Sigmoid colon (tissue), 7 donors: ENCODE results near the gene CHAT. TPM values are rescaled to one million over a fixed set of nuclear protein-coding genes. Genes with fewer than 3 reads are reported as not detected.

Experiments
- DNase-seq: peaks from one replicate; pipeline ENCODE4 v3.0.0-alpha.2; 2019
- H3K27ac ChIP-seq, 4 donors: fragments of 200-600 bp; sonication (generic); one replicate each; pipeline ENCODE4 v1.5.1; 2016 to 2019; ENCODE audit warnings: mild to moderate bottlenecking in 1 of 4
- H3K27me3 ChIP-seq, 3 donors: fragments of 200-600 bp; sonication (generic); one replicate each; pipeline ENCODE4 v1.5.1; 2019; ENCODE audit warnings: mild to moderate bottlenecking in 1 of 3
- H3K36me3 ChIP-seq, 4 donors: fragments of 200-600 bp; sonication (generic); one replicate each; pipeline ENCODE4 v1.5.1; 2016 to 2019
- H3K4me1 ChIP-seq, 4 donors: fragments of 200-600 bp; sonication (generic); one replicate each; pipeline ENCODE4 v1.5.1; 2017 to 2019
- H3K4me3 ChIP-seq, 4 donors: fragments of 200-600 bp; sonication (generic); one replicate each; pipeline ENCODE4 v1.5.1; 2017 to 2019; ENCODE audit warnings: mild to moderate bottlenecking in 2 of 4, moderate library complexity in 1 of 4
- H3K9me3 ChIP-seq, 4 donors: fragments of 200-600 bp in 3 of 4; sonication (generic) in 3 of 4; one replicate each; pipeline versions ENCODE4 v1.5.1 to v1.6.1; 2013 to 2019
- CTCF ChIP-seq, 4 experiments: fragments of 450-650 bp in 3 of 4; fragments of 200-600 bp in 1 of 4; IDR thresholded peaks; one replicate each; pipeline ENCODE4 v1.5.1; 2016 to 2019; ENCODE audit warnings: antibody characterized with exemption in 4 of 4, mild to moderate bottlenecking in 3 of 4, moderate library complexity in 2 of 4
- EP300 ChIP-seq, 4 donors: sonication (generic); formaldehyde crosslinking; IDR thresholded peaks; one replicate each; pipeline ENCODE4 v1.6.1; 2017; ENCODE audit warnings: antibody characterized with exemption in 4 of 4
- POLR2A ChIP-seq, 2 donors: fragments of 450-650 bp; IDR thresholded peaks; one replicate each; pipeline ENCODE4 v1.6.1; 2016; ENCODE audit warnings: antibody characterized with exemption in 2 of 2, mild to moderate bottlenecking in 2 of 2, moderate library complexity in 2 of 2
- POLR2AphosphoS5 ChIP-seq, 4 donors: sonication (generic); formaldehyde crosslinking; IDR thresholded peaks; one replicate each; pipeline ENCODE4 v1.6.1; 2017; ENCODE audit warnings: antibody characterized with exemption in 4 of 4
- WGBS, 2 donors: extraction: QIAGEN DNeasy Blood & Tissue Kit; methylation state at CpG; one replicate each; pipeline ENCODE4 v1.1.7; 2013; 5-methylcytosine and 5-hydroxymethylcytosine counted together
- intact Hi-C: fragments of 100-400 bp; cut with DNase I; formaldehyde crosslinking; loops from one replicate; pipeline ENCODE4 v1.15.1; 2023
- polyA plus RNA-seq, 3 donors: library from polyadenylated mRNA; stranded (reverse); fragments of 200-250 nt; gene quantifications; one replicate each; pipeline ENCODE4 v1.2.3, GENCODE V29; 2013
- total RNA-seq, 4 donors: library from RNA; depleted of rRNA; stranded (reverse); fragments of >200 nt; gene quantifications; one replicate each; pipeline ENCODE4 v1.1.0, GENCODE V29; 2016
- donor health status: healthy with polysubstance abuse.
- donor health status: Bipolar disorder and iron deficiency.
- donor health status: healthy.

The CHAT gene
- total RNA-seq (under 1 TPM in 1 of 4 donors, not detected in 3; 0.41 TPM), polyA plus RNA-seq (under 1 TPM in 1 of 3 donors, not detected in 2; 0.57 TPM)

GRCh38 chr10:49613882-49614241, at the start of gene CHAT:
CHAT (plus strand) TSS chr10:49614037; CDS start chr10:49614190, 153 bp downstream.
- H3K27ac ChIP-seq: no peak within 1 kb of the TSS
- intact Hi-C loops: no loop called here
- H3K4me1 ChIP-seq: peaks cover 0 to 33% (median 20%) of the 10 kb centered on the region in 4 donors
- TF ChIP-seq POLR2A (IDR thresholded peaks at IDR 0.05) (no peak), CTCF (IDR thresholded peaks at IDR 0.05) (no peak), POLR2AphosphoS5 (IDR thresholded peaks at IDR 0.05) (no peak), EP300 (IDR thresholded peaks at IDR 0.05) (no peak)
- peak; percentile 26 for DNase-seq
- peaks cover 45 to 98% (median 74%) of the 10 kb centered on the region in 3 donors for H3K27me3 ChIP-seq
- H3K4me3 ChIP-seq: no peak within 1 kb of the TSS
- WGBS, 2 donors: 5 to 9% methylated on average over 10 of the region's 10 CpGs
- no peaks in the 10 kb centered on the region for H3K9me3 ChIP-seq
- no peaks in the 10 kb centered on the region for H3K36me3 ChIP-seq

- no peak overlapping the region for H3K4me3 ChIP-seq
- H3K4me1 ChIP-seq: peaks cover 0 to 9% (median 0%) of the 10 kb centered on the region in 4 donors
- peaks cover 0 to 14% (median 0%) of the 10 kb centered on the region in 3 donors for H3K27me3 ChIP-seq
- H3K27ac ChIP-seq: no peak overlapping the region
- DNase-seq: no peak
- TF ChIP-seq EP300 (IDR thresholded peaks at IDR 0.05) (no peak), POLR2AphosphoS5 (IDR thresholded peaks at IDR 0.05) (no peak), CTCF (IDR thresholded peaks at IDR 0.05) (no peak), POLR2A (IDR thresholded peaks at IDR 0.05) (no peak)
- intact Hi-C loops: no loop called here
- H3K9me3 ChIP-seq: peaks cover 0 to 2% (median 0%) of the 10 kb centered on the region in 4 donors
- no peaks in the 10 kb centered on the region for H3K36me3 ChIP-seq
- WGBS, 2 donors: 85 to 89% methylated on average over 4 of the region's 4 CpGs
Observed at GRCh38 chr10:49564461-49565009, 49.3 kb upstream of the CHAT start.

- Histone ChIP-seq H3K27me3 (no peaks in the 10 kb centered on the region), H3K4me3 (no peak overlapping the region), H3K4me1 (peaks cover 0 to 26% (median 2%) of the 10 kb centered on the region in 4 donors), H3K36me3 (no peaks in the 10 kb centered on the region), H3K9me3 (peaks cover 0 to 2% (median 0%) of the 10 kb centered on the region in 4 donors), H3K27ac (no peak overlapping the region)
- no peak for TF ChIP-seq POLR2A (IDR thresholded peaks at IDR 0.05)
- TF ChIP-seq POLR2AphosphoS5 (IDR thresholded peaks at IDR 0.05): no peak
- no peak for TF ChIP-seq CTCF (IDR thresholded peaks at IDR 0.05)
- TF ChIP-seq EP300 (IDR thresholded peaks at IDR 0.05): no peak
- no peak for DNase-seq
- 93 to 94% methylated on average over 1 of the region's 1 CpG for WGBS, 2 donors
- intact Hi-C loops: no loop called here
Observed at GRCh38 chr10:49567810-49568209, 46.0 kb upstream of the CHAT start.

GRCh38 chr10:49568235-49568634, 45.6 kb upstream of the CHAT start:
- WGBS, 2 donors: 45 to 61% methylated on average over 2 of the region's 2 CpGs

More at GRCh38 chr10:49568235-49568634, 45.6 kb upstream of the CHAT start:
- Histone ChIP-seq H3K4me3 (no peak overlapping the region), H3K9me3 (peaks cover 0 to 2% (median 0%) of the 10 kb centered on the region in 4 donors), H3K27ac (no peak overlapping the region), H3K4me1 (peaks cover 0 to 26% (median 2%) of the 10 kb centered on the region in 4 donors), H3K27me3 (no peaks in the 10 kb centered on the region), H3K36me3 (no peaks in the 10 kb centered on the region)
- intact Hi-C loops: no loop called here
- no peak for DNase-seq
- TF ChIP-seq POLR2A (IDR thresholded peaks at IDR 0.05): no peak
- no peak for TF ChIP-seq POLR2AphosphoS5 (IDR thresholded peaks at IDR 0.05)
- TF ChIP-seq EP300 (IDR thresholded peaks at IDR 0.05): no peak
- no peak for TF ChIP-seq CTCF (IDR thresholded peaks at IDR 0.05)
